Neural progenitor cell (in vitro differentiated cells): ENCODE data around the gene GYG1.

ENCODE experiments used
- EZH2 ChIP-seq: fragments of 200-600 bp; sonication (generic); IDR thresholded peaks from 2 replicates; pipeline ENCODE4 v1.6.1; 2017; ENCODE audit warnings: antibody characterized with exemption, mild to moderate bottlenecking, moderate library complexity
- TF ChIP-seq, protein P1 (sequence below): fragments of 200-600 bp; sonication (generic); IDR thresholded peaks from 2 replicates; pipeline ENCODE4 v1.5.1; 2017; ENCODE audit warnings: antibody characterized with exemption, mild to moderate bottlenecking

DNA sequence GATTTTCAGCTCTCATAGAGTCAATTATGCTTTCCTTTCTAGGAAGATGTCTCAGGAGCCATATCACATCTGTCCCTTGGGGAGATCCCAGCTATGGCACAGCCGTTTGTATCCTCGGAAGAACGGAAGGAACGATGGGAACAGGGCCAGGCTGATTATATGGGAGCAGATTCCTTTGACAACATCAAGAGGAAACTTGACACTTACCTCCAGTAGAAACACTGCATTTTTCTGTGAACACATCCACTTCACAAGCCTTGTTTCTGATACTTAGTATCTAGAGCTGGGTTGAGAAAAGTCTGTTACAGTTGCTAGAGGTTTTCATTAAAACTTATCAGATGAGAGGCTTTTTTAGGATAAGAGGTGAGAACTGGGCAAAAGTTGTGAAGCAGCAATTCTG, 35.4 kb downstream of the GYG1 start:
- no peak for TF ChIP-seq EZH2
- TF ChIP-seq, protein P1, sequence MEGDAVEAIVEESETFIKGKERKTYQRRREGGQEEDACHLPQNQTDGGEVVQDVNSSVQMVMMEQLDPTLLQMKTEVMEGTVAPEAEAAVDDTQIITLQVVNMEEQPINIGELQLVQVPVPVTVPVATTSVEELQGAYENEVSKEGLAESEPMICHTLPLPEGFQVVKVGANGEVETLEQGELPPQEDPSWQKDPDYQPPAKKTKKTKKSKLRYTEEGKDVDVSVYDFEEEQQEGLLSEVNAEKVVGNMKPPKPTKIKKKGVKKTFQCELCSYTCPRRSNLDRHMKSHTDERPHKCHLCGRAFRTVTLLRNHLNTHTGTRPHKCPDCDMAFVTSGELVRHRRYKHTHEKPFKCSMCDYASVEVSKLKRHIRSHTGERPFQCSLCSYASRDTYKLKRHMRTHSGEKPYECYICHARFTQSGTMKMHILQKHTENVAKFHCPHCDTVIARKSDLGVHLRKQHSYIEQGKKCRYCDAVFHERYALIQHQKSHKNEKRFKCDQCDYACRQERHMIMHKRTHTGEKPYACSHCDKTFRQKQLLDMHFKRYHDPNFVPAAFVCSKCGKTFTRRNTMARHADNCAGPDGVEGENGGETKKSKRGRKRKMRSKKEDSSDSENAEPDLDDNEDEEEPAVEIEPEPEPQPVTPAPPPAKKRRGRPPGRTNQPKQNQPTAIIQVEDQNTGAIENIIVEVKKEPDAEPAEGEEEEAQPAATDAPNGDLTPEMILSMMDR, result no peak
